Smooth muscle cell of the brain vasculature (primary cell): ENCODE measurements around the gene LCE1B.

Experiments
- DNase-seq: peaks from one replicate; pipeline ENCODE4 v3.0.0-alpha.2; 2012; ENCODE audit warnings: low read depth, low spot score

Gene LCE1B

DNA sequence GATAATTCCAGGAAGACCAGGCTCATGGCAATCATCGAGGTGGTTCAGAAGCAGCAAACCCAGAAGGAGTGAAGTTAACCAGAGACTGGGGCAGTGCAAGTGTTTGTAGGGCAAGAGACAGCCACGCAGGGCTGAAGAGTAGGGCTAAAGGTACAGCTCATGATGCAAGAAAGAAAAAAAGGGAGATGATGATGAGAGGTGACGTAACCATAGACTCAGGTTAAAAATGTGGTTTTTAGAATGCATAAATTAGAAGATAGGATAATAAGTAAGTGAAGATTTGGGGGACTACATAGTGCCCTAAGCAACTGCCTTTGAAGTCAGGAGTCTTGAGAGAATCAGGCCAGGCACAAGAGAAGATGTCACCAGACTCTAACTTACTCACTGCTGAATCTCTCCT, 48.4 kb downstream of the LCE1B start:
- DNase-seq = no peak

DNA sequence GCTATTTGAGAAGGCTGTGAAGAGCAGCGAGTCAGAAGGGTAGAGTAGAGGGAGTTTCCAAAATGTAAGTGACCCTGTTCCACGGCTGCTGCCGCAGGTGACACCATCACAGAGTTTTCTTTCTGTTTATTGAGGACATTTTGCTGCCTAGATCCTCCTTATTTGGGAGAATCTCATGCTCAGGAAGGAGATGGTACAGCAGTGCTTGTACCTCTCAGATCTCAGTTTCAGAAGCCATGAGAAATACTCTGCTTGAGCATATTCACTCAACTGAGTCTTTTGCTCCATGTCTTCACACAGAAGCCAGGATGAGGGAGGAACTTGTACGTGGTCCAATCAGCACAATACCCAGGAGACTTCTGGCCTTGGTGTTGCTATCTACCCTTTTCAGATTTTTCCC, 49.6 kb downstream of the LCE1B start:
- no peak for DNase-seq
